Measurements from ENCODE around the gene SEMA3G. TPM values are rescaled to one million over a fixed set of nuclear protein-coding genes. Genes with fewer than 3 reads are reported as not detected.

The SEMA3G gene
- total and polyA plus RNA-seq, 2 donors (not counting 1 experiment from before 2014, with no cell fraction given): 0.02 to 0.17 TPM

GRCh38 chr3:52384019-52384761 lies 60.7 kb downstream of the SEMA3G start:
- no peak overlapping the region for H3K9ac ChIP-seq (ENCODE audit: insufficient read depth, low read length)
- no peak for DNase-seq (ENCODE audit: low read depth in 2 of 2)
- H3K4me3 ChIP-seq (replicated peaks in 1 of 4; ENCODE audit: control extremely low read depth in 1 of 4, insufficient read depth in 1 of 4, low read depth in 3 of 4, low read length in 4 of 4): no peak overlapping the region
- H3K4me1 ChIP-seq (ENCODE audit: control insufficient read depth, extremely low read depth, insufficient read depth, low read length): no peaks in the 10 kb centered on the region
- no peak overlapping the region for H2AFZ ChIP-seq (ENCODE audit: low read length)
- H3K36me3 ChIP-seq (ENCODE audit: control insufficient read depth, insufficient read depth, low read length): no peaks in the 10 kb centered on the region
- TF ChIP-seq CTCF (conservative IDR thresholded peaks at IDR 0.05 in 1 of 2, IDR thresholded peaks at IDR 0.05 in 1 of 2; ENCODE audit: low read depth in 1 of 2, low read length in 2 of 2) (no peak), EZH2 (IDR thresholded peaks at IDR 0.05; ENCODE audit: low read length, missing control alignments) (no peak)
- no peaks in the 10 kb centered on the region for H4K20me1 ChIP-seq (ENCODE audit: control insufficient read depth, extremely low read depth, insufficient read depth, low read length)
- no peaks in the 10 kb centered on the region for H3K9me3 ChIP-seq (ENCODE audit: control insufficient read depth, insufficient read depth, low read depth, low read length)
- no peaks in the 10 kb centered on the region for H3K79me2 ChIP-seq (ENCODE audit: control insufficient read depth, insufficient read depth, low read length)
- no peak overlapping the region for H3K27ac ChIP-seq (ENCODE audit: insufficient read depth, low read length)
- no peaks in the 10 kb centered on the region for H3K27me3 ChIP-seq (ENCODE audit: control insufficient read depth, insufficient read depth, low read length)
- H3K4me2 ChIP-seq (ENCODE audit: extremely low read depth, insufficient read depth, low read length): no peak overlapping the region

GRCh38 chr3:52383446-52383845 lies 61.5 kb downstream of the SEMA3G start:
- no peak overlapping the region for H3K27ac ChIP-seq (ENCODE audit: insufficient read depth, low read length)
- no peak overlapping the region for H3K4me3 ChIP-seq (replicated peaks in 1 of 4; ENCODE audit: control extremely low read depth in 1 of 4, insufficient read depth in 1 of 4, low read depth in 3 of 4, low read length in 4 of 4)
- H2AFZ ChIP-seq (ENCODE audit: low read length): no peak overlapping the region
- no peaks in the 10 kb centered on the region for H3K36me3 ChIP-seq (ENCODE audit: control insufficient read depth, insufficient read depth, low read length)
- H3K4me1 ChIP-seq (ENCODE audit: control insufficient read depth, extremely low read depth, insufficient read depth, low read length): no peaks in the 10 kb centered on the region
- no peaks in the 10 kb centered on the region for H3K27me3 ChIP-seq (ENCODE audit: control insufficient read depth, insufficient read depth, low read length)
- no peak for DNase-seq (ENCODE audit: low read depth in 2 of 2)
- no peak overlapping the region for H3K9ac ChIP-seq (ENCODE audit: insufficient read depth, low read length)
- TF ChIP-seq CTCF (conservative IDR thresholded peaks at IDR 0.05 in 1 of 2, IDR thresholded peaks at IDR 0.05 in 1 of 2; ENCODE audit: low read depth in 1 of 2, low read length in 2 of 2): no peak
- TF ChIP-seq EZH2 (IDR thresholded peaks at IDR 0.05; ENCODE audit: low read length, missing control alignments): no peak
- H3K79me2 ChIP-seq (ENCODE audit: control insufficient read depth, insufficient read depth, low read length): no peaks in the 10 kb centered on the region
- H3K9me3 ChIP-seq (ENCODE audit: control insufficient read depth, insufficient read depth, low read depth, low read length): no peaks in the 10 kb centered on the region
- H4K20me1 ChIP-seq (ENCODE audit: control insufficient read depth, extremely low read depth, insufficient read depth, low read length): no peaks in the 10 kb centered on the region
- no peak overlapping the region for H3K4me2 ChIP-seq (ENCODE audit: extremely low read depth, insufficient read depth, low read length)

Other genes with a start within 250 kb of the SEMA3G start
- 43.4 and 61.8 TPM in 2 replicates for gene ALAS1, start 246.9 kb downstream of the SEMA3G start, total RNA-seq
- gene ALAS1, start 246.9 kb downstream of the SEMA3G start, polyA plus RNA-seq: 60.9 and 84.4 TPM in 2 replicates
- gene TLR9, start 219.5 kb downstream of the SEMA3G start, total RNA-seq: under 0.01 TPM in 1 of 2 replicates, not detected in the other
- not detected in 2 replicates for gene TLR9, start 219.5 kb downstream of the SEMA3G start, polyA plus RNA-seq
- 69.9 and 76.3 TPM in 2 replicates for gene TWF2, start 205.9 kb downstream of the SEMA3G start, total RNA-seq
- 67.2 and 69.8 TPM in 2 replicates for gene TWF2, start 205.9 kb downstream of the SEMA3G start, polyA plus RNA-seq
- gene PPM1M, start 199.3 kb downstream of the SEMA3G start, total RNA-seq: 37.8 and 38.8 TPM in 2 replicates
- gene PPM1M, start 199.3 kb downstream of the SEMA3G start, polyA plus RNA-seq: 19.7 and 21.2 TPM in 2 replicates
- 63.9 and 71.2 TPM in 2 replicates for gene WDR82, start 166.5 kb downstream of the SEMA3G start, total RNA-seq
- gene WDR82, start 166.5 kb downstream of the SEMA3G start, polyA plus RNA-seq: 76.2 and 77.7 TPM in 2 replicates
- 3.3 and 6.9 TPM in 2 replicates for gene GLYCTK, start 157.3 kb downstream of the SEMA3G start, total RNA-seq
- gene GLYCTK, start 157.3 kb downstream of the SEMA3G start, polyA plus RNA-seq: 4.5 and 6.5 TPM in 2 replicates
- 1.8 and 3.0 TPM in 2 replicates for gene DNAH1, start 128.8 kb downstream of the SEMA3G start, total RNA-seq
- gene DNAH1, start 128.8 kb downstream of the SEMA3G start, polyA plus RNA-seq: 0.72 and 1.9 TPM in 2 replicates
- gene BAP1, start 35.1 kb downstream of the SEMA3G start, total RNA-seq: 70.7 and 75.5 TPM in 2 replicates
- 37.0 and 42.4 TPM in 2 replicates for gene BAP1, start 35.1 kb downstream of the SEMA3G start, polyA plus RNA-seq
- gene PHF7, start 34.4 kb downstream of the SEMA3G start, total RNA-seq: 3.1 and 5.0 TPM in 2 replicates
- gene PHF7, start 34.4 kb downstream of the SEMA3G start, polyA plus RNA-seq: 5.2 and 5.5 TPM in 2 replicates
- 0.33 and 0.51 TPM in 2 replicates for gene TNNC1, start 8.9 kb upstream of the SEMA3G start, total RNA-seq
- gene TNNC1, start 8.9 kb upstream of the SEMA3G start, polyA plus RNA-seq: 0.69 and 0.89 TPM in 2 replicates
- 51.4 and 69.9 TPM in 2 replicates for gene NISCH, start 10.5 kb upstream of the SEMA3G start, total RNA-seq
- gene NISCH, start 10.5 kb upstream of the SEMA3G start, polyA plus RNA-seq: 30.8 and 31.1 TPM in 2 replicates
- under 0.01 TPM in 2 replicates for gene STAB1, start 50.2 kb upstream of the SEMA3G start, total RNA-seq
- gene STAB1, start 50.2 kb upstream of the SEMA3G start, polyA plus RNA-seq: 0.03 and 0.09 TPM in 2 replicates
- gene NT5DC2, start 88.8 kb upstream of the SEMA3G start, total RNA-seq: 18.0 and 20.3 TPM in 2 replicates
- gene NT5DC2, start 88.8 kb upstream of the SEMA3G start, polyA plus RNA-seq: 61.5 and 83.6 TPM in 2 replicates
- 5.1 and 9.4 TPM in 2 replicates for gene UQCC5, start 91.5 kb upstream of the SEMA3G start, total RNA-seq
- 12.3 and 13.8 TPM in 2 replicates for gene UQCC5, start 91.5 kb upstream of the SEMA3G start, polyA plus RNA-seq
- gene PBRM1, start 240.8 kb upstream of the SEMA3G start, total RNA-seq: 97.3 and 112 TPM in 2 replicates
- gene PBRM1, start 240.8 kb upstream of the SEMA3G start, polyA plus RNA-seq: 36.2 and 37.2 TPM in 2 replicates
- gene GNL3, start 240.9 kb upstream of the SEMA3G start, total RNA-seq: 99.9 and 145 TPM in 2 replicates
- gene GNL3, start 240.9 kb upstream of the SEMA3G start, polyA plus RNA-seq: 71.5 and 75.2 TPM in 2 replicates